HEK293 (cell line): ENCODE results near the gene TCF12.
A peak's percentile ranks its signal among the peaks of the same experiment; 100 is the strongest.

Experiments
- CTCF ChIA-PET: fragments of 350-600 bp; formaldehyde crosslinking; extraction: SDS; loops from one replicate; lab custom pipeline; 2021; ENCODE audit warnings: antibody characterized with exemption; lab: Yijun Ruan, JAX
- POLR2A ChIA-PET: fragments of 300-600 bp; formaldehyde crosslinking; extraction: SDS; loops from one replicate; lab custom pipeline; 2020; ENCODE audit warnings: antibody characterized with exemption, inconsistent platforms; lab: Yijun Ruan, JAX
- H3K27ac ChIP-seq: fragments of 200-500 bp; sonication (Bioruptor generic); 2 replicates; pipeline ENCODE4 v1.5.1; 2014; ENCODE audit warnings: low read depth, low read length, control low read depth, inconsistent platforms; ENCODE audit errors: extremely low read depth
- H3K36me3 ChIP-seq, 2 experiments: fragments of 200-500 bp in 1 of 2; sonication (Bioruptor generic) in 1 of 2; 1 replicate in 1 of 2; 2 replicates in 1 of 2; pipeline ENCODE4 v1.5.1; 2014 to 2017; ENCODE audit warnings: inconsistent platforms in 2 of 2, low read length in 2 of 2; ENCODE audit not compliant: control insufficient read depth in 2 of 2, insufficient read depth in 1 of 2
- H3K4me1 ChIP-seq: fragments of 200-500 bp; sonication (Bioruptor generic); 2 replicates; pipeline ENCODE4 v1.5.1; 2014; ENCODE audit warnings: mild to moderate bottlenecking, low read length, inconsistent platforms; ENCODE audit not compliant: control insufficient read depth, insufficient read depth
- H3K4me3 ChIP-seq: 2 replicates; pipeline ENCODE4 v1.5.1; 2011; ENCODE audit warnings: low read depth, mild to moderate bottlenecking, control low read depth, low read length, moderate library complexity
- H3K9me3 ChIP-seq: fragments of 200-500 bp; sonication (Bioruptor generic); 2 replicates; pipeline ENCODE4 v1.5.1; 2014; ENCODE audit warnings: low read depth, low read length, inconsistent platforms; ENCODE audit not compliant: control insufficient read depth, insufficient read depth
- GLIS2 ChIP-seq: fragments of 450-650 bp; formaldehyde crosslinking; IDR thresholded peaks from 2 replicates; pipeline ENCODE4 v1.5.1; 2016; ENCODE audit warnings: missing biosample characterization, missing genetic modification characterization
- HOXC10 ChIP-seq: sonication (generic); formaldehyde crosslinking; IDR thresholded peaks from 2 replicates; pipeline ENCODE4 v1.8.1; 2023; ENCODE audit warnings: mild to moderate bottlenecking, missing genetic modification reagents
- MZF1 ChIP-seq: fragments of 450-650 bp; formaldehyde crosslinking; IDR thresholded peaks from 2 replicates; pipeline ENCODE4 v1.5.1; 2017; ENCODE audit warnings: missing biosample characterization, missing genetic modification characterization, borderline replicate concordance
- TCF7L2 ChIP-seq: IDR thresholded peaks from 2 replicates; pipeline ENCODE4 v1.6.1; 2011; ENCODE audit warnings: low read depth, mild to moderate bottlenecking, inconsistent platforms, low read length, moderate library complexity, borderline replicate concordance
- ZNF133 ChIP-seq: fragments of 450-650 bp; formaldehyde crosslinking; IDR thresholded peaks from 2 replicates; pipeline ENCODE4 v1.5.1; 2016; ENCODE audit warnings: missing biosample characterization, missing genetic modification characterization
- ZNF16 ChIP-seq: fragments of 450-650 bp; formaldehyde crosslinking; IDR thresholded peaks from 2 replicates; pipeline ENCODE4 v1.5.1; 2016; ENCODE audit warnings: low read depth, missing biosample characterization, missing genetic modification characterization
- ZNF335 ChIP-seq: fragments of 450-650 bp; formaldehyde crosslinking; conservative IDR thresholded peaks from 2 replicates; pipeline ENCODE4 v1.5.1; 2016; ENCODE audit warnings: missing biosample characterization, missing genetic modification characterization
- ZNF521 ChIP-seq: fragments of 450-650 bp; formaldehyde crosslinking; IDR thresholded peaks from 2 replicates; pipeline ENCODE4 v1.5.1; 2017; ENCODE audit warnings: missing biosample characterization, mild to moderate bottlenecking, missing genetic modification characterization
- ZNF544 ChIP-seq: fragments of 450-650 bp; formaldehyde crosslinking; IDR thresholded peaks from 2 replicates; pipeline ENCODE4 v1.5.0; 2017; ENCODE audit warnings: missing biosample characterization, missing genetic modification characterization
- ZNF548 ChIP-seq: fragments of 450-650 bp; formaldehyde crosslinking; IDR thresholded peaks from 2 replicates; pipeline ENCODE4 v1.5.1; 2016; ENCODE audit warnings: missing biosample characterization, missing genetic modification characterization
- TF ChIP-seq, protein P1 (sequence below): fragments of 450-650 bp; formaldehyde crosslinking; IDR thresholded peaks from 2 replicates; pipeline ENCODE4 v1.5.1; 2017; ENCODE audit warnings: missing biosample characterization, missing genetic modification characterization
- TF ChIP-seq, protein P2 (sequence below): fragments of 450-650 bp; formaldehyde crosslinking; IDR thresholded peaks from 2 replicates; pipeline ENCODE4 v1.5.1; 2016; ENCODE audit warnings: missing biosample characterization, missing genetic modification characterization
- TF ChIP-seq, protein P3 (sequence below): fragments of 450-650 bp; formaldehyde crosslinking; IDR thresholded peaks from 2 replicates; pipeline ENCODE4 v1.5.1; 2016; ENCODE audit warnings: missing biosample characterization, missing genetic modification characterization
- TF ChIP-seq, protein P4 (sequence below): fragments of 450-650 bp; formaldehyde crosslinking; IDR thresholded peaks from 2 replicates; pipeline ENCODE4 v1.5.1; 2016; ENCODE audit warnings: missing biosample characterization, missing genetic modification characterization
- TF ChIP-seq, protein P5 (sequence below): fragments of 450-650 bp; formaldehyde crosslinking; IDR thresholded peaks from 2 replicates; pipeline ENCODE4 v1.5.1; 2017; ENCODE audit warnings: missing biosample characterization, missing genetic modification characterization
- TF ChIP-seq, protein P6 (sequence below): fragments of 450-650 bp; formaldehyde crosslinking; IDR thresholded peaks from 2 replicates; pipeline ENCODE4 v1.5.1; 2016; ENCODE audit warnings: missing biosample characterization, missing genetic modification characterization

Gene TCF12

DNA sequence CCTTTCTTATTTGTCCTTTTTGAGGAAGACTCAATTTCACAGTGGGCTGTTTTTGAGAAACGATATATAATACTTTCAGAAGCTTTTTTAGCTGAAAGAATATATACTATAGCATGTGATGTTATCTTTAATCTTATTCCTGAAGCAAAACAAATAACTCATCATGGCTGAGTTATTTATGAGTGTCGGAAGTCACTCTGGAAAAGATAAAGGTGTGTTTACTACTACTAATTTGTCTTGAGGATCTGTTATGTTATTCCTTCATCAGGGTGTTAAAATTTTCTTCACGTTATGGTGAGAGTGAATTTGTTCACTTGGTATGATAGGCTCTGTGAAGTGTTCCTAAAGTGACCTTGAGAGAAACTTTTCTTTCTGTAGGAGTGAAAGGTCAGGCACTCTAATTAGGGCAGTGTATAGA lies 4.7 kb downstream of the TCF12 start (continued):
- TF ChIP-seq, protein P1, sequence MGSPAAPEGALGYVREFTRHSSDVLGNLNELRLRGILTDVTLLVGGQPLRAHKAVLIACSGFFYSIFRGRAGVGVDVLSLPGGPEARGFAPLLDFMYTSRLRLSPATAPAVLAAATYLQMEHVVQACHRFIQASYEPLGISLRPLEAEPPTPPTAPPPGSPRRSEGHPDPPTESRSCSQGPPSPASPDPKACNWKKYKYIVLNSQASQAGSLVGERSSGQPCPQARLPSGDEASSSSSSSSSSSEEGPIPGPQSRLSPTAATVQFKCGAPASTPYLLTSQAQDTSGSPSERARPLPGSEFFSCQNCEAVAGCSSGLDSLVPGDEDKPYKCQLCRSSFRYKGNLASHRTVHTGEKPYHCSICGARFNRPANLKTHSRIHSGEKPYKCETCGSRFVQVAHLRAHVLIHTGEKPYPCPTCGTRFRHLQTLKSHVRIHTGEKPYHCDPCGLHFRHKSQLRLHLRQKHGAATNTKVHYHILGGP (tag by site-specific recombination), result no peak
- peak; percentile 44; the same call in 1 of the 2 replicates for TF ChIP-seq TCF7L2
- no peak for TF ChIP-seq ZNF133
- no peak for TF ChIP-seq HOXC10 (CRISPR knock-in tag)
- TF ChIP-seq, protein P2, sequence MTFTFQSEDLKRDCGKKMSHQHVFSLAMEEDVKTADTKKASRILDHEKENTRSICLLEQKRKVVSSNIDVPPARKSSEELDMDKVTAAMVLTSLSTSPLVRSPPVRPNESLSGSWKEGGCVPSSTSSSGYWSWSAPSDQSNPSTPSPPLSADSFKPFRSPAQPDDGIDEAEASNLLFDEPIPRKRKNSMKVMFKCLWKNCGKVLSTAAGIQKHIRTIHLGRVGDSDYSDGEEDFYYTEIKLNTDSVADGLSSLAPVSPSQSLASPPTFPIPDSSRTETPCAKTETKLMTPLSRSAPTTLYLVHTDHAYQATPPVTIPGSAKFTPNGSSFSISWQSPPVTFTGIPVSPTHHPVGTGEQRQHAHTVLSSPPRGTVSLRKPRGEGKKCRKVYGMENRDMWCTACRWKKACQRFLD (tag by site-specific recombination), result no peak
- no peak for TF ChIP-seq MZF1 (tag by site-specific recombination)
- TF ChIP-seq, protein P3, sequence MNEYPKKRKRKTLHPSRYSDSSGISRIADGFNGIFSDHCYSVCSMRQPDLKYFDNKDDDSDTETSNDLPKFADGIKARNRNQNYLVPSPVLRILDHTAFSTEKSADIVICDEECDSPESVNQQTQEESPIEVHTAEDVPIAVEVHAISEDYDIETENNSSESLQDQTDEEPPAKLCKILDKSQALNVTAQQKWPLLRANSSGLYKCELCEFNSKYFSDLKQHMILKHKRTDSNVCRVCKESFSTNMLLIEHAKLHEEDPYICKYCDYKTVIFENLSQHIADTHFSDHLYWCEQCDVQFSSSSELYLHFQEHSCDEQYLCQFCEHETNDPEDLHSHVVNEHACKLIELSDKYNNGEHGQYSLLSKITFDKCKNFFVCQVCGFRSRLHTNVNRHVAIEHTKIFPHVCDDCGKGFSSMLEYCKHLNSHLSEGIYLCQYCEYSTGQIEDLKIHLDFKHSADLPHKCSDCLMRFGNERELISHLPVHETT (tag by site-specific recombination), result no peak
- TF ChIP-seq, protein P4, sequence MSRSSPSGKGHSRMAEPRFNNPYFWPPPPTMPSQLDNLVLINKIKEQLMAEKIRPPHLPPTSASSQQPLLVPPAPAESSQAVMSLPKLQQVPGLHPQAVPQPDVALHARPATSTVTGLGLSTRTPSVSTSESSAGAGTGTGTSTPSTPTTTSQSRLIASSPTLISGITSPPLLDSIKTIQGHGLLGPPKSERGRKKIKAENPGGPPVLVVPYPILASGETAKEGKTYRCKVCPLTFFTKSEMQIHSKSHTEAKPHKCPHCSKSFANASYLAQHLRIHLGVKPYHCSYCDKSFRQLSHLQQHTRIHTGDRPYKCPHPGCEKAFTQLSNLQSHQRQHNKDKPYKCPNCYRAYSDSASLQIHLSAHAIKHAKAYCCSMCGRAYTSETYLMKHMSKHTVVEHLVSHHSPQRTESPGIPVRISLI (tag by site-specific recombination), result no peak
- TF ChIP-seq, all 188 proteins: peak for 11

DNA sequence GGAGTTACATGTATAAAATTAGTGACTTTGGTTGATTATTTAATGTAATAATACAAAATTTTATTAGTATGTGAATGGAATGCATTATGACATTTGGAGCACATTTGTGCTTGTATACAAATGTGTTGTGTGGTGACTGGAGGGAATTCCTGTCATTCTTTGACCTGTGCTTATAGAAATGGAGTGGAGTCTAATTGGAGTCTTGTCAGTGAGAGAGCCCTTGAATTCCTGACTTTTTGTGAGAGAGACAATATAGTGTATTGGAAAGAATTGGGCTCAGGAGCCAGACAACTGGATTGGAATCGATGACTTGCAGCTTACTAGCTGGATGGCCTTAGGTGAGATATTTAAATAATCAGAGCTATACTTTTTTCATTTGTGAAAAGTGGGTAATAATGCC lies 9.4 kb downstream of the TCF12 start:
- H3K9me3 ChIP-seq, result no peaks in the 10 kb centered on the region
- ChIA-PET POLR2A (no interaction called here), CTCF (interaction anchor here (0.6 kb wide), 1 partner anchor 32 kb away, joined by 3 read pairs; no protein-coding TSS in a partner anchor)
- H3K27ac ChIP-seq, result no peak overlapping the region
- peaks cover 30% of the 10 kb centered on the region for H3K4me1 ChIP-seq
- TF ChIP-seq, protein P5, sequence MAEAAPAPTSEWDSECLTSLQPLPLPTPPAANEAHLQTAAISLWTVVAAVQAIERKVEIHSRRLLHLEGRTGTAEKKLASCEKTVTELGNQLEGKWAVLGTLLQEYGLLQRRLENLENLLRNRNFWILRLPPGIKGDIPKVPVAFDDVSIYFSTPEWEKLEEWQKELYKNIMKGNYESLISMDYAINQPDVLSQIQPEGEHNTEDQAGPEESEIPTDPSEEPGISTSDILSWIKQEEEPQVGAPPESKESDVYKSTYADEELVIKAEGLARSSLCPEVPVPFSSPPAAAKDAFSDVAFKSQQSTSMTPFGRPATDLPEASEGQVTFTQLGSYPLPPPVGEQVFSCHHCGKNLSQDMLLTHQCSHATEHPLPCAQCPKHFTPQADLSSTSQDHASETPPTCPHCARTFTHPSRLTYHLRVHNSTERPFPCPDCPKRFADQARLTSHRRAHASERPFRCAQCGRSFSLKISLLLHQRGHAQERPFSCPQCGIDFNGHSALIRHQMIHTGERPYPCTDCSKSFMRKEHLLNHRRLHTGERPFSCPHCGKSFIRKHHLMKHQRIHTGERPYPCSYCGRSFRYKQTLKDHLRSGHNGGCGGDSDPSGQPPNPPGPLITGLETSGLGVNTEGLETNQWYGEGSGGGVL, result no peak
- no peak for TF ChIP-seq ZNF16 (tag by site-specific recombination)
- TF ChIP-seq GLIS2 (tag by site-specific recombination), result no peak
- TF ChIP-seq ZNF335 (tag by site-specific recombination), result no peak
- no peak for TF ChIP-seq ZNF544
- TF ChIP-seq ZNF548, result no peak
- TF ChIP-seq, protein P6, sequence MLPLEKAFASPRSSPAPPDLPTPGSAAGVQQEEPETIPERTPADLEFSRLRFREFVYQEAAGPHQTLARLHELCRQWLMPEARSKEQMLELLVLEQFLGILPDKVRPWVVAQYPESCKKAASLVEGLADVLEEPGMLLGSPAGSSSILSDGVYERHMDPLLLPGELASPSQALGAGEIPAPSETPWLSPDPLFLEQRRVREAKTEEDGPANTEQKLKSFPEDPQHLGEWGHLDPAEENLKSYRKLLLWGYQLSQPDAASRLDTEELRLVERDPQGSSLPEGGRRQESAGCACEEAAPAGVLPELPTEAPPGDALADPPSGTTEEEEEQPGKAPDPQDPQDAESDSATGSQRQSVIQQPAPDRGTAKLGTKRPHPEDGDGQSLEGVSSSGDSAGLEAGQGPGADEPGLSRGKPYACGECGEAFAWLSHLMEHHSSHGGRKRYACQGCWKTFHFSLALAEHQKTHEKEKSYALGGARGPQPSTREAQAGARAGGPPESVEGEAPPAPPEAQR (tag by site-specific recombination), result no peak
- no peak for TF ChIP-seq ZNF521
- no peak overlapping the region for H3K4me3 ChIP-seq
- peaks cover 0 to 6% of the 10 kb centered on the region in 2 experiments; a peak in 1 of 3 replicates for H3K36me3 ChIP-seq
